GM21737 (cell line): ENCODE measurements around the gene SLC39A11.

ENCODE experiments used
- ATAC-seq: cut with Tn5 transposase; IDR thresholded peaks from one replicate; pipeline ENCODE4 v1.9.1; 2021; ENCODE audit warnings: mild to moderate bottlenecking, moderate library complexity; ENCODE audit not compliant: unreplicated experiment

The SLC39A11 gene

GRCh38 chr17:72702136-72702735 is 390.3 kb downstream of the SLC39A11 start:
- no peak for ATAC-seq

GRCh38 chr17:72700226-72700625 is 392.3 kb downstream of the SLC39A11 start:
- ATAC-seq, result no peak

DNA sequence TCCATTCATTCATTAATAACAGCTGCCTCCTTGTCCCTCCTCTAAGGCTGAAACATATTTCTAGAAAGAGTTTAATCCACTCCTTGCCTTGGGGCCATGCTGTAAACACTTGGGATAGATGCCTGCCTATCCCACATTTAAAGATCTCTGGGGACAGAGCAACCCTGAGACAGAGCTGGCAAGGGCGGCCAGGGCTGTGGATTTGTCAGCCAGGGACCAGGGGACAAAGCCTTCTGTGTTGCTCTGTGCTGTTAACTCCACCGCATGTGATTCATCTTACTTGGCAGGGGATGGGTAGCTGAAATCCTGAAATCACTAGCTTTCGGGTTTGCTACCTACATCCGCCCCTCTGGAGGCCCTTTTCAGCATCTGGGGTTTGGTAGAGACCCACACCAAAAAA is 392.9 kb downstream of the SLC39A11 start:
- ATAC-seq, result no peak

GRCh38 chr17:72697602-72698146 is 394.8 kb downstream of the SLC39A11 start:
- ATAC-seq, result no peak

GRCh38 chr17:72696721-72697120 is 395.8 kb downstream of the SLC39A11 start:
- ATAC-seq, result no peak

GRCh38 chr17:72696156-72696555 is 396.3 kb downstream of the SLC39A11 start:
- ATAC-seq, result no peak

GRCh38 chr17:72693956-72694355 is 398.5 kb downstream of the SLC39A11 start:
- no peak for ATAC-seq

GRCh38 chr17:72693151-72693878 is 399.2 kb downstream of the SLC39A11 start:
- ATAC-seq, result no peak

GRCh38 chr17:72692676-72693075 is 399.8 kb downstream of the SLC39A11 start:
- ATAC-seq, result no peak

DNA sequence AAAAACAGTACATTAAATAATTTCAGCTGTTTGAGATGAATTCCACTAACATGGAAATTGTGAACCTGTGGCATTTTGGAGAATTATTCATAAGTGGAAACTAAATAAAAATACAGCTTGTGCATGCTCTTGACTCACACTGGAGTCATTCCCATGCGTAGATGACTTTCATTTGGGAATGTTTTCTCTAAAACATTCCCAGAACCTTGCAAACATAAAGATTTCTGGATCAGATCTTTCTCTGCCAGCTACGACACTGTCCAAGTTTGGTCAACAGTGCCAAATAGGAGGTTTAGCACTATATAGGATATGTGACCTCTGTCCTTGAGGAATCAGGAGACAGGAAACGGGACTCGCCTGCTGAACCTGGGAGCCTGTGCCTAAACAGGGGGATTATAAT is 400.9 kb downstream of the SLC39A11 start:
- ATAC-seq, result no peak

GRCh38 chr17:72691017-72691416 is 401.5 kb downstream of the SLC39A11 start:
- no peak for ATAC-seq

GRCh38 chr17:72687886-72688285 is 404.6 kb downstream of the SLC39A11 start:
- ATAC-seq, result no peak

DNA sequence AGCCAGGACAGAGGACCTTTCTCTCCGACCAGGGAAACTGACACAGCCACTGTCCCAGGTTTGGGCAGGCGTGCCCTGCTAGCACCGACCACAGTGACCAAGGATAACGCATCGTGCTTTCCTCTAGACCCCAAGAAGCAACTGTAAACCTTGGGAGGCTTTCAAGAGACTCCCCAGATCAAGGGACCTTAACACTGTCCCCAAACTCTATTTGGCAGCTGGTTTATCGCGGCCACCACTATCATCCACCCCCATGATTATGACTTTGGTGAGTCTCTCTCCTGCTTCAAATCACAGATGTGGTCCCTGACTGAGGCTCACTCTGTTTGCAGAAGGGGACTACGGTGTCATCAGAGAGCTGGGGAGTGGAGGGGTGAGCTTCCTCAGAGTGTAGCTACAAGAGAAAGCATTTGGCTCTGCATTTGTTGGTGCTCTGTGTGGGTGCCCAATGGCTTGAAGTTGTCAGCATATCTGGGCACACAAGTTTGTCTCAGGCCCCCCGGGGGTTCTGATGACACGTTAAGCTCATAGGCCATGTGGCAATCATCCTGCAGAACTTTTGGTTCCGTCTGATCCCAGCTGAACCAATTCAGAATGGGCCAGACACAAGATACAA is 408.0 kb downstream of the SLC39A11 start:
- ATAC-seq, result no peak

DNA sequence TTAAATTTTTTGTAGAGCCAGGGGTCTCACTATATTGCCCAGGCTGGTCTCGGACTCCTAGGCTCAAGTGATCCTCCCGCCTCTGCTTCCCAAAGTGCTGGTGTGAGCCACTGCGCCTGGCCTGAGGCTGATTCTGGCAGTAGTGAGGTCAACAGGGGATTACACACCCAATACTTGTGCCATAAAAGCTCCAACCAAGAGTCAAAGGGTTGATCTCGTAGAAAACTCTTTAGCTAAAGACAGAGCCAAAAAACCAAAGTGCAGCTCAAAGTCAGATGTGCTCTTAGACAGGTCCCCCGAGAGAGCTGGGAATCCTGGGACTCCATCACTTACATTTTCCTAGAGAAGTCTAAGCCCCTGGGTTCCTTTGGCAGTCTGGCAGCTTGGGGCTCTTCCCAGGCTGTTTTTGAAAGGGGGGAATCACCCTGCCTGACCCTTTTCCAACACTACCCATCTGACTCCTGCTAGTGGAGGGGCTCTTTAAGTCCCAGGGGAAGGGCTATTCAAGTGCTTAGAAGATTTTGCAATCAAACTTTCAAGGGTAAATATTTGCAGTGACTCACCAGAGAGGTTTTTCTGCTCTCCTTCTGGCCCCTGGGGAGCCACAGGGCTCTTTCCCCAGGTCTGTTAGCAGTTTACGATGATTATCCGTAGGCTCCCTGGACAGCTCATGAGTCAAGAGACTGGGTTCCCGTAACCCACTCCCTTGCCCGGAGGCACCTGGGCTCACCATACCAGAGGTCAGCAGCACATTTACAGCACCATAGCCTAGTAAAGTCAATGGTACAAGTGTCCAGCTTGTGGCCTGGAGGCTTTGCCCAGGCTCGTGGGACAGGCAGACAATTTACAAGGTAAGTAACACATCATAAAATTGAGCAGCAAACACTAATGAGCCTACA is 408.7 kb downstream of the SLC39A11 start:
- ATAC-seq, result no peak

DNA sequence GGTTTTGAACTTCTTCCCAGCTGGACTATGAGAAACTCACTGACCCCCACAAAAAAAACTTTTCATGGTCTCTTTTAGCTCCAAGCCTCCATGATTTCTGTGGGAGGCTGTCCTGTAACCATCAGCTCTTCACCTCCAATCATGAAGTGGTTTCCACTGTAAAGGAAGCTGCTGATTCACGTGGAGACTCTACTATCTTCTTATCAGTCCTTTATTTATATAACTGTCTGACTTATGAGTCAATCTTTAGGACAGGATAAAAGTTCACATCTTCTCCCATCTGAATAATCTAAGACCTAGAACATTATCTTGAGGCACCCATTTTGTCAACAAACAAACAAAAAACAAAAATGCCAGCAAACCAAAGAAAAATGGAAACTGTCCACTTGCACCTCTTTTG is 409.9 kb downstream of the SLC39A11 start:
- no peak for ATAC-seq

DNA sequence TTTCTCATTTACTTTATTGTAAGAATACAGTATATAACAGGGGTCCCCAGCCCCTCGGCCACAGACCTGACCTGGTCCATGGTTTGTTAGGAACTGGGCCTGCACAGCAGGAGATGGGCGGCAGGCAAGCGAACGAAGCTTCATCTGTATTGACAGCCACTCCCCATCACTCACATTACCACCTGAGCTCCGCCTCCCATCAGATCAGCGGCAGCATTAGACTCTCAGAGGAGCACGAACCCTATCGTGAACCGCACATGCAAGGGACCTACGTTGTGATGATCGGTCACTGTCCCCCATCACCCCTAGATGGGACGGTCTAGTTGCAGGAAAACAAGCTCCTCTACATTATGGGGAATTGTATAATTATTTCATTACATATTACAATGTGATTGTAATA is 410.6 kb downstream of the SLC39A11 start:
- ATAC-seq, result no peak

DNA sequence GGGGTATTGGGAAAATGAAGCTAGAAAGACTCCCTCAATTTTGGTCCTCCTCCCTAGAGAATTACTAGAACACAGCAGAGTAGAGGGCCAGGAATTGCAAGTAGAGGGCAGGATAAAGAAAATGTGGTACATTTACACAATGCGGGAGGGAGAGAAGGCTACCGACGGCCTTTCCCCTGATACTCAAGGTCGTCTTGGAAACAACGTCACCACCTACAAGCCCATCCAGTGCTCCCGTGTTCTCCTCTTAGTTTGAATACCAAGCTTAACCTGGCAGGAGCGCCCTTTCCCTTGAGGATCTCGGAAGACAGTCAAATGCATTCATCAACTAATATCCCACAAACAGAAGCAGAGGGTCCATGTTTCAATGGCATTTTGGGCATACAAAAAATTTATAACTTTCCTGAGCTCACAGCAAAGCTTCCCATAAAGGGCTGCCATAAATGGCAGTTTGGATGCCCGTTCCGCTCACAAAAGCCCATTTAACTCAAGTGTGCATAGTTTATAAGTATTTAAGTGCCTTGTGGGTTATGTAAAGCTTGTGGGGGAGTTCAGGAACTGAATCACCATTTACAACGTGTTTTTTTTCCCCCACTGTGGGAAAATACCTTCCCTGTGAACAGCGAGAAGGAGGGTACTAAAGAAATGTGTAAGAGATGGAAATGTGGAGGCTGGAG is 414.6 kb downstream of the SLC39A11 start:
- no peak for ATAC-seq

DNA sequence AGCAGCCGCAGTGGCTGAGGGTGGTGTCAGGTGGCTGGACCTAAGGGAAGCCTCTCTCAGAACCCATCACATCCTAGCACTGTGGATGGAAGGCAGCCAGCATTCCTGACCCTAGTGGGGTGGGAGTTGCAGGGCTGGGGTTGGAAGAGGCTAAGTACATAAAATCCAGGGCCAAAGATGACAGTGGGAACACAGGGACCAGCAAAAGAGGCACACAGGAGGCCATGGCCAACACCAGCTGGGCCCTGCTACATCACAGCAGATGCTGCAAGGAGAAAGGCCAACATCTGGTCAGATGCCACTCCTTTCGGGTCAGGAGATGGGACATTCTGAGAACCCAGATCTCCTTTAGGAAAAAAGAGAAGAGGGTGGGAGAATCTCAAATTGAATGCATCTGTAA is 415.4 kb downstream of the SLC39A11 start:
- no peak for ATAC-seq

GRCh38 chr17:72672729-72673128 is 419.8 kb downstream of the SLC39A11 start:
- ATAC-seq, result no peak

GRCh38 chr17:72671016-72671415 is 421.5 kb downstream of the SLC39A11 start:
- no peak for ATAC-seq
